GM12892 (cell line): ENCODE data around the gene WWP2.

ENCODE experiments used
- POLR2A ChIP-seq: IDR thresholded peaks from 2 replicates; pipeline ENCODE4 v1.6.1; 2011; ENCODE audit warnings: low read depth, low read length, control low read depth
- POLR2AphosphoS5 ChIP-seq: IDR thresholded peaks from 2 replicates; pipeline ENCODE4 v1.6.1; 2011; ENCODE audit warnings: low read depth, low read length, control low read depth
- TAF1 ChIP-seq: IDR thresholded peaks from 2 replicates; pipeline ENCODE4 v1.6.1; 2011; ENCODE audit warnings: low read depth, mild to moderate bottlenecking, control low read depth, low read length, borderline replicate concordance

DNA sequence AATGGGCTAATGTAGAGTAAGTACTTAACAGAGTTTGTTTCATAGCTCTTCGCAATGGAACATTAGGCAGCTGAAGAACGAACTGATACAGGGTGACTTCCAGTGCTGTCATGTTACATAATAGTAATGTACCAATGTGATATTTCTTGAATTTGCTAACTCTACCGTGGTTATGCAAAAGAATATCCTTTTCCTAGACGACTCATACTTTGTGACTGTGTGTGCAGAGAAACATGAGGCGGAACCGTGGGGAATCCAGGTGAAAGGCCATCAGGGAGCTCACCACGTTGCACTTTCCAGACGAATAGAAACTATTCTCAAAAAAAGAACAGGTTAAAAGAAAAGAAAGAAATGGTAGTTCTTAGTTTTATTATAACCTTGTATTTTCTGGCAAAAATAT, 20.6 kb upstream of the WWP2 start:
- no peak for TF ChIP-seq POLR2AphosphoS5
- no peak for TF ChIP-seq POLR2A
- no peak for TF ChIP-seq TAF1
